NCI-H1105 treated with DMSO at 0.1 percent for 48 hours (cell line): ENCODE data around the gene PLEKHA7.
"Not testable (repeated sequence)": the region's sequence is repeated elsewhere in the genome, so short reads cannot be mapped to it uniquely, and the experiment has no call there.

Source experiments
- DNase-seq: peaks from one replicate; lab custom pipeline; 2025; lab: John Stamatoyannopoulos, UW

PLEKHA7 gene

GRCh38 chr11:16976379-16976778, 37.8 kb downstream of the PLEKHA7 start:
- no peak for DNase-seq

- no peak for DNase-seq
These were observed 38.3 kb downstream of the PLEKHA7 start for GRCh38 chr11:16975906-16976305.

GRCh38 chr11:16973338-16973964, 40.8 kb downstream of the PLEKHA7 start:
- no peak for DNase-seq

GRCh38 chr11:16969010-16969999, 44.9 kb downstream of the PLEKHA7 start:
- no peak for DNase-seq

GRCh38 chr11:16968196-16968595, 46.0 kb downstream of the PLEKHA7 start:
- DNase-seq: no peak

GRCh38 chr11:16966930-16967671, 47.1 kb downstream of the PLEKHA7 start:
- DNase-seq: no peak

GRCh38 chr11:16964501-16964900, 49.7 kb downstream of the PLEKHA7 start:
- no peak for DNase-seq

GRCh38 chr11:16963316-16963876, 50.8 kb downstream of the PLEKHA7 start:
- DNase-seq: no peak

GRCh38 chr11:16962589-16962988, 51.6 kb downstream of the PLEKHA7 start:
- not testable (repeated sequence) for DNase-seq

- DNase-seq: no peak
These were observed 52.1 kb downstream of the PLEKHA7 start for GRCh38 chr11:16962146-16962545.

GRCh38 chr11:16960250-16960649, 54.0 kb downstream of the PLEKHA7 start:
- DNase-seq: no peak

- peak; percentile 67 for DNase-seq
These were observed 54.6 kb downstream of the PLEKHA7 start for GRCh38 chr11:16959602-16960001.

GRCh38 chr11:16958833-16959232, 55.4 kb downstream of the PLEKHA7 start:
- DNase-seq: peak; percentile 41

- no peak for DNase-seq
These were observed 57.6 kb downstream of the PLEKHA7 start for GRCh38 chr11:16956538-16957153.

- DNase-seq: no peak
These were observed 60.6 kb downstream of the PLEKHA7 start for GRCh38 chr11:16953663-16954062.

- DNase-seq: peak; percentile 53
These were observed 67.5 kb downstream of the PLEKHA7 start for GRCh38 chr11:16946477-16947282.

GRCh38 chr11:16945671-16946469, 68.3 kb downstream of the PLEKHA7 start:
- DNase-seq: peak; percentile 72

- no peak for DNase-seq
These were observed 71.3 kb downstream of the PLEKHA7 start for GRCh38 chr11:16942911-16943310.

- DNase-seq: no peak
These were observed 71.9 kb downstream of the PLEKHA7 start for GRCh38 chr11:16942342-16942741.

- no peak for DNase-seq
These were observed 72.3 kb downstream of the PLEKHA7 start for GRCh38 chr11:16941935-16942334.
